Gastrocnemius medialis (tissue), 4 donors: ENCODE measurements around the gene URI1.

ENCODE experiments used
- CTCF ChIP-seq, 5 experiments: fragments of 450-650 bp in 3 of 5; fragments of 200-600 bp in 2 of 5; sonication (generic) in 2 of 5; IDR thresholded peaks in 4 of 5; conservative IDR thresholded peaks in 1 of 5; 1 replicate in 4 of 5; 2 replicates in 1 of 5; pipeline ENCODE4 v1.5.1; 2016 to 2019; ENCODE audit warnings: antibody characterized with exemption in 5 of 5, mild to moderate bottlenecking in 3 of 5, moderate library complexity in 3 of 5
- POLR2A ChIP-seq, 2 donors: fragments of 450-650 bp; IDR thresholded peaks; one replicate each; pipeline ENCODE4 v1.6.1; 2017; ENCODE audit warnings: antibody characterized with exemption in 2 of 2, mild to moderate bottlenecking in 2 of 2, moderate library complexity in 2 of 2

GRCh38 chr19:29941828-29942403, at the start of gene URI1:
- TF ChIP-seq CTCF (IDR thresholded peaks at IDR 0.05 in 4 of 5, conservative IDR thresholded peaks at IDR 0.05 in 1 of 5) (no peak), POLR2A (IDR thresholded peaks at IDR 0.05) (peak; percentile 74 to 84)
